Cardiac muscle cell (in vitro differentiated cells and primary cell): ENCODE results near the gene AHDC1. TPM values are rescaled to one million over a fixed set of nuclear protein-coding genes. Genes with fewer than 3 reads are reported as not detected.

Experiments used
- DNase-seq, 2 donors: peaks; one replicate each; pipeline versions ENCODE4 v3.0.0 to v3.0.0-alpha.2; 2010 to 2017; ENCODE audit warnings: low read depth in 1 of 2, low spot score in 1 of 2
- H3K27ac ChIP-seq: fragments of 200-600 bp; sonication (generic); 2 replicates; pipeline ENCODE4 v1.5.1; 2016
- H3K27me3 ChIP-seq: fragments of 200-600 bp; sonication (generic); 2 replicates; pipeline ENCODE4 v1.6.0; 2016; ENCODE audit warnings: control low read depth
- H3K36me3 ChIP-seq: fragments of 200-600 bp; sonication (generic); 2 replicates; pipeline ENCODE4 v1.5.1; 2016; ENCODE audit warnings: control low read depth
- H3K4me1 ChIP-seq: fragments of 200-600 bp; sonication (generic); 2 replicates; pipeline ENCODE4 v1.8.1; 2017; ENCODE audit warnings: low read depth, mild to moderate bottlenecking, mixed run types
- H3K4me3 ChIP-seq: fragments of 200-600 bp; sonication (generic); 2 replicates; pipeline ENCODE4 v1.5.1; 2016; ENCODE audit warnings: mild to moderate bottlenecking
- H3K9me3 ChIP-seq: fragments of 200-600 bp; sonication (generic); 2 replicates; pipeline ENCODE4 v1.5.1; 2017; ENCODE audit warnings: low read depth, mild to moderate bottlenecking, control low read depth
- polyA plus RNA-seq: library from polyadenylated mRNA; unstranded; fragments of >200 nt; fragmentation: Nextera tagmentation; extraction: Ambion mirVana; gene quantifications from 2 replicates; pipeline ENCODE4 v1.2.1, GENCODE V29; 2016
- total RNA-seq: library from RNA; depleted of rRNA; stranded (reverse); fragments of >200 nt; gene quantifications from 2 replicates; pipeline ENCODE4 v1.2.3, GENCODE V29; 2016
- TF ChIP-seq, protein P1 (sequence below): IDR thresholded peaks from 2 replicates; pipeline ENCODE4 v1.5.1; 2012; ENCODE audit warnings: low read depth, mild to moderate bottlenecking, low read length

The AHDC1 gene
- total and polyA plus RNA-seq, 2 experiments from 2014 or later = 16.3 to 58.1 TPM

DNA sequence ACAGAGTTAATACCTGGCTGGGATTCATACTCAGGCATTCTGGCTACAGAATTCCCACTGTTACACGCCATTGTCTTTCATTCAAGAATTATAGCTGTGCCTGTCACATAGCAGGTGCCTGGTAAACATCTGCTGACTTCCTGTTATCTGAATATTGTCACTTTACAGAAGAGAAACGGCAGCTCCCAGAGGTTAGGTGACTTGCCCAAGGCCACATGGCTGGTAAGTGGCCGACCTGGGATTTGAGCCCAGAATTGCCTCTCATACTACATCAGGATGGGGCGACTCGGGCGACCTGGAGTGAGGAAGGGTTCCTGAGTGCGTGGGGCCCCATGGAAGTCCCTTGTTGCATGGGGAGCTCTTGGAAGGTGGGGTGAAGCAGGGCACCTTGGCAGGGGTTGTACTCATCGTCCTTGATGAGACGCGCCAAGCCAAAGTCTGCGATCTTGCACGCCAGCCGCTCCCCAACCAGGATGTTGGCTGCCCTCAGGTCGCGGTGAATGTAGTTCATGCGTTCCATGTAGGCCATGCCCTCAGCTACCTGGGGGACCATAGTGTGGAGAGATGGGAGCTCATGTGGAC is 10.2 kb upstream of the AHDC1 start:
- H3K9me3 ChIP-seq = no peaks in the 10 kb centered on the region
- H3K27me3 ChIP-seq = no peaks in the 10 kb centered on the region
- no peak for DNase-seq
- H3K4me1 ChIP-seq = peaks cover 5% of the 10 kb centered on the region
- TF ChIP-seq, protein P1, sequence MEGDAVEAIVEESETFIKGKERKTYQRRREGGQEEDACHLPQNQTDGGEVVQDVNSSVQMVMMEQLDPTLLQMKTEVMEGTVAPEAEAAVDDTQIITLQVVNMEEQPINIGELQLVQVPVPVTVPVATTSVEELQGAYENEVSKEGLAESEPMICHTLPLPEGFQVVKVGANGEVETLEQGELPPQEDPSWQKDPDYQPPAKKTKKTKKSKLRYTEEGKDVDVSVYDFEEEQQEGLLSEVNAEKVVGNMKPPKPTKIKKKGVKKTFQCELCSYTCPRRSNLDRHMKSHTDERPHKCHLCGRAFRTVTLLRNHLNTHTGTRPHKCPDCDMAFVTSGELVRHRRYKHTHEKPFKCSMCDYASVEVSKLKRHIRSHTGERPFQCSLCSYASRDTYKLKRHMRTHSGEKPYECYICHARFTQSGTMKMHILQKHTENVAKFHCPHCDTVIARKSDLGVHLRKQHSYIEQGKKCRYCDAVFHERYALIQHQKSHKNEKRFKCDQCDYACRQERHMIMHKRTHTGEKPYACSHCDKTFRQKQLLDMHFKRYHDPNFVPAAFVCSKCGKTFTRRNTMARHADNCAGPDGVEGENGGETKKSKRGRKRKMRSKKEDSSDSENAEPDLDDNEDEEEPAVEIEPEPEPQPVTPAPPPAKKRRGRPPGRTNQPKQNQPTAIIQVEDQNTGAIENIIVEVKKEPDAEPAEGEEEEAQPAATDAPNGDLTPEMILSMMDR = no peak
- no peaks in the 10 kb centered on the region for H3K36me3 ChIP-seq
- H3K27ac ChIP-seq = no peak overlapping the region
- H3K4me3 ChIP-seq = no peak overlapping the region

DNA sequence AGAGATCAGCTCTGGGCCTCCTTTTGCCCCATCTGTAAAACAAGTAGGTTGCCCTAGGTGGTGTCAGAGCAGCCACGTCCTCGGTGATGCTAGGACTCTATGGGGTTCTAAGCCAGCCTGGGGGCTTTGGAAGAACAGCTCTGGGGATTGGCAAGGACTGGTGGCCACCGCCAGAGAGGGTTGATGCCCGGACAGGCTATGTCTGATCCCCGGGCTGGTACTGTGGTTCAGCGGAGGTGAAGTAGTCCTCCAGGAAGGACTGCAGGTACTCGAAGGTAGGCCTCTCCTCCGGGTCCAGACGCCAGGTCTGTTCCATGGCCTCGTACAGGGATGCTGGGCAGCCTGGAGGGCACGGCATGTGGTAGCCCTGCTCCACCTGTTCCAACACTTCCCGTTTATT is 8.8 kb upstream of the AHDC1 start:
- TF ChIP-seq, protein P1 = no peak
- H3K4me1 ChIP-seq = peaks cover 5% of the 10 kb centered on the region
- H3K9me3 ChIP-seq = no peaks in the 10 kb centered on the region
- H3K27ac ChIP-seq = no peak overlapping the region
- no peak for DNase-seq
- H3K36me3 ChIP-seq = no peaks in the 10 kb centered on the region
- no peak overlapping the region for H3K4me3 ChIP-seq
- no peaks in the 10 kb centered on the region for H3K27me3 ChIP-seq

DNA sequence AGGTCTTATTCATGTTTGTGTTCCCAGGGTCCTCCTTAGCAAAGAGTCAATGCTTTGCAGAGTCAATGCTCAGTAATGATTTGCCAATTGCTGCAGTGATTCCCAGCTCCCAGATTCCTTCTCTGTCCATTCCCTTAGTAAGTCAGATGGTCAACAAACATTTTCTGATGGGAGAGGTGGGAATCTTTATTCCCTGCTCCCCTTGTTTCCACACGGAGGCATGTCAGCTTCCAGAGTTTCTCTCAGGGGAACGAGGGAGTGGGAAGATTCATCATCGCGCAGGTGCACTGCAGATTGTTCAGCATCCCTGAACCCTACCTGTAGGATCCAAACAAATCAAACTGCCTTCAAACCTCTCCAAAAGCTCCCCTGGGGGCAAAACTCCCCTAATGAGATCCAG is 7.5 kb upstream of the AHDC1 start:
- Histone ChIP-seq H3K27ac (no peak overlapping the region), H3K4me3 (no peak overlapping the region), H3K4me1 (peaks cover 5% of the 10 kb centered on the region), H3K9me3 (no peaks in the 10 kb centered on the region), H3K27me3 (no peaks in the 10 kb centered on the region), H3K36me3 (no peaks in the 10 kb centered on the region)
- no peak for DNase-seq
- TF ChIP-seq, protein P1 = no peak

DNA sequence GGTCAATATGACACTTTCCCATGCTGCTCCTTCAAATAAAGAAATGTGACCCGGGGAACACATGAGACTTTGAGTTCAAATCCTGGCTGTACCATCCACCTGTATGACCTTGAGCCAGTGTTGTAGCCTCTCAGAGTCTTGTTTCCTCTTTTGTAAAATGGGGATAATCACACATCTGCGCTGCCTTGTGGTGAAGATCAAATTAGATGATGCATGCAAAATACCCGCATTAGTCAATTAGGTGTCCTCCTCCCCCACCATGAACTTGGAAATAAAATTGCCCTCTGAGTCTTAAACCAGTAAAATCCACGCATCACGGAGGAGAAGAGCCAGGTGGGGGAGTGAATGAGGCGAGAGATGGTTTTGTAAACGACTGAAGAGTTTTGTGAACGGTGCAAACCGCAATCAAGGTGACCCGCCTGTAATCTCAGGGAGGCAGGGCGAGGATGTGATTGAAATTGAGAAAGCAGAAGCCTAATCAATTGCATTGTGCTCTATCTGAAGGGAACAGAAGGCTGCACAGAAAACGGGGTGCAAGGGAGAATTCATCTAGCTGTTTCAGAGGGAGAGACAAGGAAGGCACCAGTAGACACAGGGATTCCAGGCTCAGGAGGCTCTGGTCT is 5.8 kb upstream of the AHDC1 start:
- Histone ChIP-seq H3K4me3 (no peak overlapping the region), H3K27me3 (no peaks in the 10 kb centered on the region), H3K36me3 (no peaks in the 10 kb centered on the region), H3K9me3 (no peaks in the 10 kb centered on the region), H3K27ac (no peak overlapping the region), H3K4me1 (peaks cover 12% of the 10 kb centered on the region)
- TF ChIP-seq, protein P1 = no peak
- DNase-seq = no peak

DNA sequence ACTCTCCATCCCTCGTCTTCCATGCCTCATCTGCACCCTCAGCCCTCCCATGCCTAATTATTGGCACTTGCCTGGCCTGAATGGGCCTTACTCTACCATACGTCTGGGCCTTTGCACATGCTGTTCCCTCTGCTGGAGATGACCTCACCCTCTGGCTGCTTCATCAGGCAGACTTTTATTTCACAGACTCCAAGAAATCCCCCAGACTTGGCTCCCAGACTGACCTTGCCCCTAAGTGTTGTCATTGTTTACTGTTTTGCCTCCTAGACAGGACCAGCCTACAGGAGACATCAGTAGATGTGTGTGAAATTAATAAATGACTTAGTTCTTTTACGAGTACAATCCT is 5.2 kb upstream of the AHDC1 start:
- H3K4me1 ChIP-seq = peaks cover 12% of the 10 kb centered on the region
- H3K27ac ChIP-seq = no peak overlapping the region
- no peak for DNase-seq
- no peak overlapping the region for H3K4me3 ChIP-seq
- H3K9me3 ChIP-seq = no peaks in the 10 kb centered on the region
- no peaks in the 10 kb centered on the region for H3K36me3 ChIP-seq
- no peaks in the 10 kb centered on the region for H3K27me3 ChIP-seq
- TF ChIP-seq, protein P1 = no peak
